ENCODE data around the gene TMEM37. TPM values are rescaled to one million over a fixed set of nuclear protein-coding genes. Genes with fewer than 3 reads are reported as not detected.
"Not testable (repeated sequence)": the region's sequence is repeated elsewhere in the genome, so short reads cannot be mapped to it uniquely, and the experiment has no call there.

The TMEM37 gene
- total RNA-seq, 6 experiments from 2014 or later = not detected

- H3K9me3 Mint-ChIP-seq = no peaks in the 10 kb centered on the region
- H3K27ac Mint-ChIP-seq = no peak overlapping the region
- no peak overlapping the region for H3K4me3 Mint-ChIP-seq
- TF ChIP-seq CTCF (IDR thresholded peaks at IDR 0.05) = no peak
- H3K27me3 Mint-ChIP-seq (ENCODE audit: insufficient read depth) = peaks cover 30% of the 10 kb centered on the region
- H3K4me1 Mint-ChIP-seq (ENCODE audit: low read depth) = no peaks in the 10 kb centered on the region
- no peaks in the 10 kb centered on the region for H3K36me3 Mint-ChIP-seq (ENCODE audit: low read depth)
- DNase-seq = no peak
Measured at GRCh38 chr2:119402645-119403560, 28.8 kb upstream of the TMEM37 start.

- not testable (repeated sequence) for H3K9me3 Mint-ChIP-seq; H3K4me1 Mint-ChIP-seq (ENCODE audit: low read depth); H3K27ac Mint-ChIP-seq; H3K36me3 Mint-ChIP-seq (ENCODE audit: low read depth); H3K4me3 Mint-ChIP-seq; DNase-seq
- peaks cover 30% of the 10 kb centered on the region for H3K27me3 Mint-ChIP-seq (ENCODE audit: insufficient read depth)
Measured at GRCh38 chr2:119403618-119404017, 28.0 kb upstream of the TMEM37 start.

- Mint-ChIP-seq H3K36me3 (ENCODE audit: low read depth) (no peaks in the 10 kb centered on the region), H3K27ac (no peak overlapping the region), H3K27me3 (ENCODE audit: insufficient read depth) (peaks cover 22% of the 10 kb centered on the region), H3K4me3 (no peak overlapping the region), H3K4me1 (ENCODE audit: low read depth) (no peaks in the 10 kb centered on the region), H3K9me3 (no peaks in the 10 kb centered on the region)
- DNase-seq = no peak
- TF ChIP-seq CTCF (IDR thresholded peaks at IDR 0.05) = no peak
Measured at GRCh38 chr2:119405151-119405550, 26.5 kb upstream of the TMEM37 start.

GRCh38 chr2:119407430-119408220, 24.0 kb upstream of the TMEM37 start:
- Mint-ChIP-seq H3K4me1 (ENCODE audit: low read depth) (no peaks in the 10 kb centered on the region), H3K4me3 (no peak overlapping the region), H3K27me3 (ENCODE audit: insufficient read depth) (peaks cover 14% of the 10 kb centered on the region), H3K9me3 (no peaks in the 10 kb centered on the region), H3K27ac (no peak overlapping the region), H3K36me3 (ENCODE audit: low read depth) (no peaks in the 10 kb centered on the region)
- peak; percentile 88 for TF ChIP-seq CTCF (IDR thresholded peaks at IDR 0.05)
- peak; percentile 41 for DNase-seq

GRCh38 chr2:119408221-119408619, 23.4 kb upstream of the TMEM37 start:
- TF ChIP-seq CTCF (IDR thresholded peaks at IDR 0.05) = no peak
- H3K9me3 Mint-ChIP-seq = no peaks in the 10 kb centered on the region
- H3K4me3 Mint-ChIP-seq = no peak overlapping the region
- peaks cover 13% of the 10 kb centered on the region for H3K27me3 Mint-ChIP-seq (ENCODE audit: insufficient read depth)
- no peaks in the 10 kb centered on the region for H3K4me1 Mint-ChIP-seq (ENCODE audit: low read depth)
- no peak overlapping the region for H3K27ac Mint-ChIP-seq
- DNase-seq = no peak
- no peaks in the 10 kb centered on the region for H3K36me3 Mint-ChIP-seq (ENCODE audit: low read depth)

GRCh38 chr2:119409506-119409905, 22.1 kb upstream of the TMEM37 start:
- Mint-ChIP-seq H3K27ac (no peak overlapping the region), H3K4me3 (no peak overlapping the region), H3K9me3 (no peaks in the 10 kb centered on the region), H3K4me1 (ENCODE audit: low read depth) (no peaks in the 10 kb centered on the region), H3K36me3 (ENCODE audit: low read depth) (no peaks in the 10 kb centered on the region), H3K27me3 (ENCODE audit: insufficient read depth) (peaks cover 5% of the 10 kb centered on the region)
- DNase-seq = no peak
- TF ChIP-seq CTCF (IDR thresholded peaks at IDR 0.05) = no peak
